ENCODE data around the gene COL26A1. TPM values are rescaled to one million over a fixed set of nuclear protein-coding genes. Genes with fewer than 3 reads are reported as not detected.

Gene COL26A1
- total RNA-seq, 6 experiments from 2014 or later: 1.4 to 5.4 (median 3.0) TPM

GRCh38 chr7:101381549-101382111 is 19.0 kb downstream of the COL26A1 start:
- Histone ChIP-seq H3K27ac (no peak overlapping the region), H3K9me3 (no peaks in the 10 kb centered on the region), H3K4me3 (no peak overlapping the region), H3K36me3 (no peaks in the 10 kb centered on the region), H3K4me1 (peaks cover 0 to 8% (median 3%) of the 10 kb centered on the region in 4 donors), H3K27me3 (no peaks in the 10 kb centered on the region)
- intact Hi-C loops (cut with DNase I): no loop called here
- no peak for DNase-seq
- no peak for ATAC-seq
- TF ChIP-seq CTCF (IDR thresholded peaks at IDR 0.05) (no peak), POLR2A (IDR thresholded peaks at IDR 0.05) (no peak)
- 66% methylated on average over 5 of the region's 5 CpGs for WGBS (ENCODE audit: insufficient coverage, low coverage, low lambda C conversion rate, missing lambda C conversion rate)

- no peak for TF ChIP-seq CTCF (IDR thresholded peaks at IDR 0.05)
- TF ChIP-seq POLR2A (IDR thresholded peaks at IDR 0.05): no peak
- 85% methylated on average over 2 of the region's 2 CpGs for WGBS (ENCODE audit: insufficient coverage, low coverage, low lambda C conversion rate, missing lambda C conversion rate)
- Histone ChIP-seq H3K9me3 (no peaks in the 10 kb centered on the region), H3K4me3 (no peak overlapping the region), H3K4me1 (peaks cover 0 to 14% (median 6%) of the 10 kb centered on the region in 4 donors), H3K36me3 (no peaks in the 10 kb centered on the region), H3K27me3 (no peaks in the 10 kb centered on the region), H3K27ac (no peak overlapping the region)
- ATAC-seq (no peak), DNase-seq (no peak)
- intact Hi-C loops (cut with DNase I): no loop called here
Observed at GRCh38 chr7:101382937-101383336, 20.3 kb downstream of the COL26A1 start.

GRCh38 chr7:101386177-101386557 is 23.5 kb downstream of the COL26A1 start:
- Histone ChIP-seq H3K4me1 (peaks cover 0 to 24% (median 11%) of the 10 kb centered on the region in 4 donors), H3K36me3 (no peaks in the 10 kb centered on the region), H3K27me3 (no peaks in the 10 kb centered on the region), H3K27ac (peak overlapping the region in 2 of 3 donors; percentile 48 to 68), H3K4me3 (peak overlapping the region in 2 of 3 donors; percentile 26 to 35), H3K9me3 (no peaks in the 10 kb centered on the region)
- TF ChIP-seq POLR2A (IDR thresholded peaks at IDR 0.05) (no peak), CTCF (IDR thresholded peaks at IDR 0.05) (no peak)
- intact Hi-C loops (cut with DNase I): no loop called here
- DNase-seq (no peak), ATAC-seq (no peak)
- 41% methylated on average over 6 of the region's 8 CpGs for WGBS (ENCODE audit: insufficient coverage, low coverage, low lambda C conversion rate, missing lambda C conversion rate)

- intact Hi-C loops (cut with DNase I): no loop called here
- Histone ChIP-seq H3K36me3 (no peaks in the 10 kb centered on the region), H3K27ac (peak overlapping the region in 2 of 3 donors; percentile 48 to 68), H3K9me3 (no peaks in the 10 kb centered on the region), H3K4me3 (peak overlapping the region; percentile 2 to 35 (median 26)), H3K27me3 (no peaks in the 10 kb centered on the region), H3K4me1 (peaks cover 0 to 25% (median 12%) of the 10 kb centered on the region in 4 donors)
- TF ChIP-seq POLR2A (IDR thresholded peaks at IDR 0.05): no peak
- TF ChIP-seq CTCF (IDR thresholded peaks at IDR 0.05): no peak
- ATAC-seq (peak; percentile 91 to 95 (median 94)), DNase-seq (peak; percentile 68 to 80 (median 71))
- 14% methylated on average over 9 of the region's 21 CpGs for whole genome bisulfite sequencing (ENCODE audit: insufficient coverage, low coverage, low lambda C conversion rate, missing lambda C conversion rate)
Observed at GRCh38 chr7:101386558-101387231, 24.0 kb downstream of the COL26A1 start.
